Ishikawa (cell line): ENCODE results near the gene CSTPP1.

ENCODE experiments used
- CEBPB ChIP-seq: IDR thresholded peaks from 2 replicates; pipeline ENCODE4 v1.6.1; 2012
- EGR1 ChIP-seq: IDR thresholded peaks from 2 replicates; pipeline ENCODE4 v1.6.1; 2012
- EP300 ChIP-seq: IDR thresholded peaks from 2 replicates; pipeline ENCODE4 v1.6.1; 2012; ENCODE audit warnings: borderline replicate concordance
- FOXM1 ChIP-seq: IDR thresholded peaks from 2 replicates; pipeline ENCODE4 v1.6.1; 2012; ENCODE audit warnings: low read depth, borderline replicate concordance
- RAD21 ChIP-seq: IDR thresholded peaks from 2 replicates; pipeline ENCODE4 v1.6.1; 2012; ENCODE audit warnings: low read depth
- TEAD4 ChIP-seq: IDR thresholded peaks from 2 replicates; pipeline ENCODE4 v1.6.1; 2012
- TF ChIP-seq, protein P1 (sequence below): IDR thresholded peaks from 2 replicates; pipeline ENCODE4 v1.6.1; 2012

DNA sequence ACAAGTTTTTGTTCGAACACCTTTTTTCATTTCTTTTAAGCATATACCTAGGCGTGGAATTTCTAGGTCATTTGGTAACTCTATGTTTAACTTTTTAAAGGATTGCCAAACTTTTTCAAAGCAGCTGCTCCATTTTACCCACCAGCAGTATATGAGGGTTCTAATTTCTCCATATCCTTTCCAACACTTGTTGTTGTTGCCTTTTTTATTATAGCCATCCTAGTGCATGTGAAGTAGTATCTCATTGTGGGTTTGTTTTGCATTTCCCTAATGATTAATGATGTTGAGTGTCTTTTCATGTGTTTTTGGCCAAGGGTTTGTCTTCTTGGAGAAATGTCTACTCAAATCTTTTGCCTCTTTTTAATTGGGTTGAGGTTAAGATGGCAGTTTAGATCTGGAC, 24.5 kb downstream of the CSTPP1 start:
- TF ChIP-seq EGR1, result no peak
- no peak for TF ChIP-seq RAD21
- TF ChIP-seq CEBPB, result no peak
- no peak for TF ChIP-seq EP300
- TF ChIP-seq, protein P1, sequence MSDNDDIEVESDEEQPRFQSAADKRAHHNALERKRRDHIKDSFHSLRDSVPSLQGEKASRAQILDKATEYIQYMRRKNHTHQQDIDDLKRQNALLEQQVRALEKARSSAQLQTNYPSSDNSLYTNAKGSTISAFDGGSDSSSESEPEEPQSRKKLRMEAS, result no peak
- TF ChIP-seq FOXM1, result no peak
- no peak for TF ChIP-seq TEAD4
